ENCODE results near the gene HBEGF.

The HBEGF gene

DNA sequence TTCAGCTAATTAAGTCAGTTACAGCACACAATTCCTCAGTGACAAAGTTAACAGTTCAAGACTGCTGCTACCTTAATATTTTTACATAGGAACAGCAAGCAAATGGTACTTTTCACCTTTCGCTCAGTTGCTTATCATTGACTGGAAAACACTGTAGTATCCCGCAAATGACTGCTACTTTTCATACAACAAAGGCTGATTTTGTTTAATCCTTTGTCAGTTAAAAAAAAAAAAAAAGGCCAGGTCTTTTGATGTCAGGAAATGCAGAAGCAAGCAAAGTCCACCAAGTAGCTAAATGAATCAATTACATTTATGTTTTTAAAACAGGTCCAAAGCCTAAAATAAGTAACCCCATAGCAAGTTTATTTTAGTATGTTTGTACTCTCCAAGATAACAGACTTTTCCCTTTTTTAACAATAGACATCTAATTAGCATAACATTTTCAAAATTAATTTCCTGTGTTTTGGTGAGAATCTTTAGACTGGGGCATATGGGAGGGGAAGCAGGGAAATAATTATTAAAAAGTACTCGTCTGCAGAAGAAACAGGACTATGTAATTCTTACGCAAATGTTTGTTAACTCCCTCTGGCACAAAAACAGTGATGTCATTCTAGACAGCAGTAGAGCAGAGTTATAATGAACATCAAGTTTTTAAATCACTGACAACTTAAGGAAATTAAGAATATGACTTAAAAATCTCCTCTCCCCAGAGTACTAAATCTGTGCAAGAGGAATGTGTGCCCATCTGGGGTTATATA, 53.1 kb downstream of the HBEGF start:
- no peak for DNase-seq (ENCODE audit: low read depth)
- no peak overlapping the region for H3K4me3 ChIP-seq (ENCODE audit: low read depth, low read length)

GRCh38 chr5:140292212-140293036, 54.0 kb downstream of the HBEGF start:
- TF ChIP-seq CTCF (IDR thresholded peaks at IDR 0.05; ENCODE audit: control insufficient read depth, extremely low read depth, insufficient read depth), result no peak
- DNase-seq (ENCODE audit: low read depth), result peak; percentile 40
- no peak overlapping the region for H3K4me3 ChIP-seq (ENCODE audit: low read depth, low read length)

More for the DNA sequence above, 53.1 kb downstream of the HBEGF start:
- TF ChIP-seq CTCF (IDR thresholded peaks at IDR 0.05; ENCODE audit: control insufficient read depth, extremely low read depth, insufficient read depth), result no peak

- no peak for DNase-seq (ENCODE audit: low read depth)
- H3K4me3 ChIP-seq (ENCODE audit: low read depth, low read length), result no peak overlapping the region
- no peak for TF ChIP-seq CTCF (IDR thresholded peaks at IDR 0.05; ENCODE audit: control insufficient read depth, extremely low read depth, insufficient read depth)
Observed at GRCh38 chr5:140287801-140288521, 58.4 kb downstream of the HBEGF start.

GRCh38 chr5:140286424-140286823, 60.0 kb downstream of the HBEGF start:
- no peak overlapping the region for H3K4me3 ChIP-seq (ENCODE audit: low read depth, low read length)
- DNase-seq (ENCODE audit: low read depth), result no peak
- TF ChIP-seq CTCF (IDR thresholded peaks at IDR 0.05; ENCODE audit: control insufficient read depth, extremely low read depth, insufficient read depth), result no peak

GRCh38 chr5:140284013-140284412, 62.4 kb downstream of the HBEGF start:
- no peak for TF ChIP-seq CTCF (IDR thresholded peaks at IDR 0.05; ENCODE audit: control insufficient read depth, extremely low read depth, insufficient read depth)
- H3K4me3 ChIP-seq (ENCODE audit: low read depth, low read length), result no peak overlapping the region
- DNase-seq (ENCODE audit: low read depth), result no peak

Measured in LNCaP clone FGC (cell line).